Measurements from ENCODE around the gene PEX12. TPM values are rescaled to one million over a fixed set of nuclear protein-coding genes. Genes with fewer than 3 reads are reported as not detected.
"Not testable (repeated sequence)": the region's sequence is repeated elsewhere in the genome, so short reads cannot be mapped to it uniquely, and the experiment has no call there.

Gene PEX12
- 2.6 and 2.8 TPM in 2 replicates for total RNA-seq

DNA sequence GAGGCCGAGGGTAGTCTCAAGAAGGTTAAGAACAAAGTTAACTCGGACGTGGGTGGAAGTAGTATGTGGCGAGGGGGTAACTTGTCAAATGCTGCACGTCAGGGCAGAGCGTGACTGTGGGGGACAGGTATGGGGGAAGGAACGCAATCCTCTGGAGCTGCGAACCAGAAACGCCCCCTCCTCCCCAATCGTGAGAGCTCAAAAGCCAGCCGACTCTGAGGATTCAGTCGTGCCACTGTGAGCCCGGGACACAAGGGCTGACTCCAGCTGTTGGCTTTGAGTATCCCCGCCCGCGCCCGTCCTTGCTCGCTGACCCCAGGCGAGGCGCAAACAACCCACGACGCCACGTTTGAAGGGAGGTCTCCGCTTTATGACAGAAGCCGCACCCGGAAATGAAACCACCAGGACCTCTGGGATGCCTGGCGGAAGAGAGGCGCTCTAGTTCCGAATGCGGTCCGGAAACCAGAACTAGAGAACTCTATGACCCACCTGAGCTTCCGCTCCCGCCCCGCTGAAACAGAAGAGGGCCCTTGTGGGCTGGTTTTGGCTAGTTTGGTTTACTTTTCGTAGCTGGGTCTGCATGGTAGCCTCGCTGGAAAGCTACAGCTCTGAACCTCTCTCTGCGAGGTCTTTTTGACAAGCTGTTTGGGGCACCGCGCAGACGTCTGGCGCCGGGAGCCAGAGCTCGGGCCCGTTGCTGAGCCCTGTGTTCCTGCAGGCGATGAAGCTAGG lies at the start of gene PEX12:
Gene PEX12, minus strand, starts transcription at position 375 of the 732 bp plus-strand sequence. CDS start 550 bp downstream, outside the sequence.
- peak; percentile 82 to 93 for DNase-seq (ENCODE audit: low read depth in 2 of 2)

DNA sequence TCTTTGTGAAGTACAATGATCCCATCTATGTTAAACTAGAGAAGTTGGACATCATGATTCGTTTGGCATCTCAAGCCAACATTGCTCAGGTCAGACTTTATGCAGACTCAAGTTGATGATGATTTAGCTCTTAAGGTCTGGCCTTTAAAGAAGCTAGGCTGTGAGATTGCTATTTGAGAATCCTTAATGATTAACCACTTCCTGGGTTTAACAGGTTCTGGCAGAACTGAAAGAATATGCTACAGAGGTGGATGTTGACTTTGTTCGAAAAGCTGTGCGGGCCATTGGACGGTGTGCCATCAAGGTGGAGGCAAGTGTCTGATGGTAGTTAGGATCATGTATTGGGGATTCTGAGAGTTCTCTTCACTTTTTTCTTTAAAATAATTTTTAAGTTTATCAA lies 49.0 kb upstream of the PEX12 start:
- no peak for DNase-seq (ENCODE audit: low read depth in 2 of 2)

DNA sequence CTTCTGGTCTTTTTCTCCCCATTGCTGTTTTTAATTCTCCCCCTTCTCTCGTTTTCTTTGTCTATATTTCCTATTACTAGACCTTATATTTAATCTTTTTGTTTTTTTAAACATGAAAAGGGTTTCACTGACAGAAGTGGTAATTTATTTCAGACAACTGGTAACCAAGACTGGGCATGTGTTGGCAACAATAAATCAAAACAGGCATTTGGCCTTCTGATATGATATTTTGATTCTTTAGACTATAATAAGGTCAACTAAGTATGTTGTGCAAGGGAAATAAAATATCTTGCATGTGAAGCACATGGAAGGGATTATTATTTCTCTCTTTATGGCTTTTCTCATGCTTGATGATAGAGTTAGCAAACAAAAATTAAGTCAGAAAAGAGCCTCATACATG lies 43.4 kb upstream of the PEX12 start:
- DNase-seq (ENCODE audit: low read depth in 2 of 2), result no peak

DNA sequence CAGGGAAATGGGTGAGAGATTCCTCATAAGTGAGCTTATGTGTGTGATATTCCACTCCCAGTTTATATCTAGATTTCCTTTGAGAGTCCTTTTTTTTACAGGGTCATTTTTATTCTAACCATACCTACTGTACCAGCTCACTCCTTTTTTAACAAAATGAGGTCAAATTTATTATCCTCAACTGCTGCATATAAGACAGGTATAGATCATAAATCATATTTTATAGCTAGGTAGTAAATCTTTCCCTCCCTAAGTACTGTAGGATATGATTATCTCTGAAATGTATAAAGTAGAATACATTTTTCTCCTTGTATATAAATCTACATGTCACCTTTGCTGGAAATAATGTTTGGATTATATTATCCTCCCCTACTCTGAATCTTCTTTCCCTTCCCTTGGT lies 40.3 kb upstream of the PEX12 start:
- DNase-seq (ENCODE audit: low read depth in 2 of 2), result no peak

DNA sequence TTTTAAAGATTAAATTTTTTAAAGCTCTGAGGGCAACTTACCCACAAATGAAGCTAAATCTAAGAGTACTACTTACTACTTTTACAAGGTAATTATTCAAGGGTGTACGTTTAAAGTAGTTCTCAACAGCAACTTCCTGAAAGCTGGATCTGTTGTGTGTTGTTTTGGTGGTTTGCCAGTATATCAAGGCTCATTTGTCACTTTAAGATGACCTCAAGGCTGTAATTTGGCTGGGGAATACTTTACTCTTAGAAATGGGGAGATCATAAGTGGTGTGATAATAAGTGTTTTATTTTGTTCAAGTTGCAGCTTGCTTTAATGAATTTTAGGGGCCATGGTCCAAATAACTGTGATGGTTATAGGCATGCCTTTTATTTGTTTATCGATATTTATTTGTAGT lies 39.1 kb upstream of the PEX12 start:
- DNase-seq (ENCODE audit: low read depth in 2 of 2), result peak in 1 of 2 donors; percentile 49

DNA sequence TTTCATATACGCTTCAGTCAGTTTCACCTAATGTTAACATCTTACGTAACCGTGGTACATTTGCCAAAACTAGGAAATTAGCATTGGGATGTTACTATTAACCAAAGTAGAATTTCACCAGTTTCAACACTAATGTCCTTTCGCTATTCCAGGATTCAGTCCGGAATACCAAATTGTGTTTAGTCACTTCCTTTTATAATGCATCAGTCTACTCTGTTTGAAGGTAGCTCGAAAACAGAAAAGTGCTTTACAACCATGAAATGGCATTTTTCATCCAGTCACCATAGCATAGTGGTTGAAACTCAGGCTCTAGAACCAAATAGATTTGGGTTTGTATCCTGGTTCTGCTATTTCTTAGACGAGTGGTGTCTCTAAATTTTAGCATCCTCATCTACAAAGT lies 38.2 kb upstream of the PEX12 start:
- peak in 1 of 2 donors; percentile 40 for DNase-seq (ENCODE audit: low read depth in 2 of 2)

DNA sequence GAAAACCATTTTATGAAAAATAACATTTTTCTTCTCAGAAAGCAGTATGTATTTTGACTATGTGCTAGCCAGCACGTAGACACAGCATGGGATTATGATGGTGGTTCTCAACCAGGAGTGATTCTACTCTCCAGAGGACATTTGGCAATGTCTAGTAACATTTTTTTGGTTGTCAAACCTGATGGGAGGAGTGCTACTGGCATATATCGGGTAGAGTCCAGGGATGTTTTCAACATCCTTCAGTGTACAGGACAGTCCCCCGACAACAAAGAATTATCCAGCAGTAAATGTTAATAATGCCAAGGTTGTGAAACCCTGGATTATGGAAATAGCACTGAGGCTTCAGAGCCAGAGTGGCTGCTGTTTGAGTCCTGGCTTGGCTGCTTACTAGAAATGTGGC lies 36.4 kb upstream of the PEX12 start:
- no peak for DNase-seq (ENCODE audit: low read depth in 2 of 2)

DNA sequence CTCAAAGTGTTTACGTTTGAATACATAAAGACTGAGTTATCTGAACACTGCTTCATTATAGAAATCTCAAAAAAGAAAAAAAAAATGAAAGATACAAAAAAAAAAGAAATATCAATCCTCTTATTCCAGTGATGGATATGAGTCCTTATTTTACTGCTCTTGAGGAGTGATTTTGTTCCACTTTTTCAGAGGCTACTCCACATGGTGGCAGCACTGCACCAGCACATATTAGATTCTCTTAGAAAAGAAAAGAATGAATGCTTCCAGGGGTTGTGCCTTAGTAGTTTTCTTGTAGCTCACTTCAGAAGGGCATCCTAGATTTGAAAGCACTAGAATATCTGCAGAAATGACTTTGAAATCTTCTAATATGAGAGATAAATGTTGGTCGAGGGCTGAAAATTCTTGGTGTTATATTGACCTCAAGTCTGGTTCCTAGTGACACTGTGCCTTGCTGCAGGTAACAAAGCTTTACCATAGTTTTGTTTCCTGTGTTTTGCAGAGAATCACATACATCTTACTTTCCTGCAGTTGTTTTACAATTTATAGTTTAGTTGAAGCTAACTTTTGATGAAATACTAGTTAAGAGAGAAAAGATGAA lies 34.7 kb upstream of the PEX12 start:
- peak; percentile 42 to 66 for DNase-seq (ENCODE audit: low read depth in 2 of 2)

DNA sequence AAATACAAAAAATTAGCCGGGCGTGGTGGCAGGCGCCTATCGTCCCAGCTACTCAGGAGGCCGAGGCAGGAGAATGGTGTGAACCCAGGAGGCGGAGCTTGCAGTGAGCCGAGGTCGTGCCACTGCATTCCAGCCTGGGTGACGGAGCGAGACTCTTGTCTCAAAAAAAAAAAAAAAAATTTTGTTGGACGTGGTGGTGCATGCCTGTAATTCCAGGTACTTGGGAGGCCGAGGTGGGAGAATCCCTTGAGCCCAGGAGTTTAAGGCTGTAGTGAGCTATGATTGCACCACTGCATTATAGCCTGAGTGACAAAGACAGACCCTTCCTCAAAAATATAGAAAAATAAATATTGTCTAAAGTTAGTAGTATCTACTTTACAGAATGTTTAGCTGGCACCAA lies 32.4 kb upstream of the PEX12 start:
- not testable (repeated sequence) for DNase-seq (ENCODE audit: low read depth in 2 of 2)

DNA sequence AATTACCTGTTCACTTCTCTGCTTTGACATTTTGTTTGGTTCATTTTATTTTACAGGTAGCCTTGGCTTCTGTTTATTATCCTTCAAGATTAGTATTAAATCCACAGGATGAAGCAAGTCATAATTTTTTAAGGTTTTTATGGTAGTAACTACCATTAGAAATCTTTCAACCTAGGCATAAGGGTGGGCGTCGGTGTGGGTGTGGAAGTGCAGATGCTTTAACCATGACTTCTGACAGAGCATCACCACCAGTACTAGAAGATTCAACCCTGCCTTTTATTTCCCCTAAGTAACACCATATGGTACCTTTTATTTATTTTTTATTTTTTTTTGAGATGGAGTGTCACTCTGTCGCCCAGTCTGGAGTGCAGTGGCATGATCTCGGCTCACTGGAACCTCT lies 31.5 kb upstream of the PEX12 start:
- DNase-seq (ENCODE audit: low read depth in 2 of 2), result no peak

DNA sequence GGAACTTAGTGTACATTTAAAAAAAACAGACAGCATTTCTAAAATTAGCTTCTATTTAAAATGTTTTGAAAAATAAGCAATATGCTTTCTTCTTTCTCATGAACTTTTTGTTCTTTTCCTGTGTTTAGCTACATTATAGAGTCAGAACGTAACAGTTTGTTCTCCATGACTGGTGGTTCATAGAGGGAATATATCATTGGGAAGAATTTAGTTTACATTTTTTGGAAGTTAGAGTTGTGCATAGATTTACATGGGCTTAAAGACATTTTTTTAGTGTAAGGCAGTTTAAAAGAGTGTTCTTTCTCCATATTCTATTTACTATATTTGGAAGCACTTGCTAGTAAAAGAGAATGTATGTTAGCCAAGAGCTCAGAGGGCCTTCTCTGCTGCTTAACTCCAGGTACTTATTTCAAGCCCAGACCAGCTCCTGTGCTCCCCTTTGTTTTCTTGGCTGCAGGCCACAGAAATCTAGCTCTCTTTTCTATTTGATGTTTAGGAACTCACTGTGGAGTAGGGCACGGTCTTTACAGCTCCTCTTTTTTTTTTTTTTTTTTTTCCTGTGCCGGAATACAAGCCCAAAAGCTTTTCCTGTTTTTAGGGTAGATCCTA lies 29.0 kb upstream of the PEX12 start:
- DNase-seq (ENCODE audit: low read depth in 2 of 2), result no peak

DNA sequence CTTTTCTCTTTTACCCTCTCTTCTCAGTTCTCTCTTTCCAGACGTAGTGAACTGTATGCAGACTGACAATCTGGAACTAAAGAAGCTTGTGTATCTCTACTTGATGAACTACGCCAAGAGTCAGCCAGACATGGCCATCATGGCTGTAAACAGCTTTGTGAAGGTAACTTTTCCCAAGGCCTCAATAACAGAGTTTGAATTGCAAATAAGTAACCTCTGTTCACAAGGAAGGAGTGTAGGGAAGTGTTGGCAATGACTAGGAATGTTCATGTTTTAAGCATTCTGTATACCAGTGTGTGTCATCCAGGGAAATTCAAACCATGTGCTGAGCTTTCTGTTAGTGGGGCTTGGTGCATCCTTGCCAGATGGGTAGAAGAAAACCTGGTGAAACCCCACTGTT lies 27.3 kb upstream of the PEX12 start:
- DNase-seq (ENCODE audit: low read depth in 2 of 2), result no peak

DNA sequence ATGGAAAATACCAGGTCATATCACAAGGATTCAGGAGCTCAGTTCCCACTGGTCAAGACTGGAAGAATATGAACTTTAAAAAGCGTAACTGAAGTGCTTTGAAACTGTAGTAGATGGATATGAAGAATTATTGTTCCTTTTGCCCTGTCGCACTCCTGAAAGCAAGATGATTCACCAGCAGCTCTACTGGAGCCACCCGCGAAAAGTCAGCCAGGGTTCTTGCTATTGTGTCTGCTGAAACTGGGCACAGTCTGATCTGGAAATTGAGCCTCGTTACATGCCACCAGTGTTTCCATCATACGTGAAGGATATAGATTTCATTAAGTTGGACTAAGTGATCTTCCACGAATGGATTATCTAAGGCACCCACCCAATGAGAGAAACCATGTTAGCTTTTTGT lies 25.3 kb upstream of the PEX12 start:
- no peak for DNase-seq (ENCODE audit: low read depth in 2 of 2)

DNA sequence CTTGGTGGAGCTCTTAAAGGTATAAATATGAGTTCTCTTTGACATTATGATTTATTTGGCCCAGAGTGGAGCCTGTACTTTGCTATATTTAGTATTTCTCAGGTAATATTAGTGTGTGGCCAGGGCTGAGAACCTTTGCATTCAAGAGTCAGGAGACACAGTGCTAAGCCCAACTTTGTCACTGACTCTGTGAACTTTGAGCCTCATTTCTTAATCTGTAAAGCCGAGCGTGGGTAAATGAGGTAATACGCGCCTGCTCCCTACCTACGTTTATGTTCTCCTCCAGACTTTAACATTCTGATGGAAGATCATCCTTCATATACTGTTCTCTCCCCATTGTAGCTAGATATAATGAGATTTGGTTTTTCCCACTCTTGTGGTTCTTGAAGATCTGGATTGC lies 19.2 kb upstream of the PEX12 start:
- DNase-seq (ENCODE audit: low read depth in 2 of 2), result no peak

DNA sequence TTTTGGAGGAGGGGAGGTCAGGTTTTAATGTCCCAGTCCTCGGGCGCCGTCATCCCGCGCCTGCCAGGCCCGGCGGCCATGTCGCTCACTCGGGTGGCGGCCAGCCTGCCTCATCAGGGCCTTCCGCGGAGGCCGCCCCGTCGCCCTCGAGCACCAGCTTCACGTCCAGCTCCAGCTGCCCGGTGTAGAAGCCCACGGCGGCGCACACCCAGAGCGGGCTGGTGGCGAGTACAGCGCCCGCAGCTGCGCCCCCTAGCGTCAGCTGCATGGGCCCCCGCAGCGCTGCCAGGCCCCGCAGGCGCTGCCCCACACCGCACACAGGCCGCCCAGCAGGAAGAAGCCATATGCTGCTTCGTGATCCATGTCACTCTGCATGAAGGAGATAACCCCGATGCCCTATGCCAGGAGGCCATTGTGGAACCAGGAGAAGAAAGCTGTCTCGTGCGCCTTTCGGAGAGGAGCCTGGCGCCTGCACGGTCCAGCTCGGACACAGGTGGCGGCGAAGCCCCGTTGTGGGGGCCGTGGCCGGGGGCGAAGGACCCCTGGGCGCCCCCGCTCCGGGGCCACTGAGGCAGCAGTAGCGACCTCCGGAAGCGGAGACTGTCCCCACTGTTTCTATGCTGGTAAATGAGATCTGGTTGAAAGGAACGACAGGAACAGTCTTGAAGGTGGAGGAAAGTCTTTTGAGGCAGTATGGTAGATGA lies 18.3 kb upstream of the PEX12 start:
- DNase-seq (ENCODE audit: low read depth in 2 of 2), result no peak

DNA sequence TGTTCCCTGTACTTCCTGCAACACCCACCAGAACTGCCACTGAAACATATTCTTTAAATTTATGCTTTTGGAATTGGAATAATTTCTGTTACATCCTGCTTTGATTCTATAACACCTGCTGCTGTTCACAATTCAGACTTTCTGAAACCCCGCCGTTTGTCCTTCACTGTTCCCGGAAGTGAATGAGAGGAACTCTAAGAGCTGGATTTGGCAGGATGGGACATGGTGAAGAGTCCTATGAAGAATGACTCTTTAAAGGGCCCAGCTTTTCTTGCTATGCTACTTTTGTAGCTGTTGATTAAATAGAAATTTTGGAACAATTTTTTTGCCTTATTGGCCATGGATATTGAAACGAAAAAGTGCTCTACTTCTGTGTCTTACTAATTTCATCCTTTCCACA lies 17.7 kb upstream of the PEX12 start:
- DNase-seq (ENCODE audit: low read depth in 2 of 2), result no peak

DNA sequence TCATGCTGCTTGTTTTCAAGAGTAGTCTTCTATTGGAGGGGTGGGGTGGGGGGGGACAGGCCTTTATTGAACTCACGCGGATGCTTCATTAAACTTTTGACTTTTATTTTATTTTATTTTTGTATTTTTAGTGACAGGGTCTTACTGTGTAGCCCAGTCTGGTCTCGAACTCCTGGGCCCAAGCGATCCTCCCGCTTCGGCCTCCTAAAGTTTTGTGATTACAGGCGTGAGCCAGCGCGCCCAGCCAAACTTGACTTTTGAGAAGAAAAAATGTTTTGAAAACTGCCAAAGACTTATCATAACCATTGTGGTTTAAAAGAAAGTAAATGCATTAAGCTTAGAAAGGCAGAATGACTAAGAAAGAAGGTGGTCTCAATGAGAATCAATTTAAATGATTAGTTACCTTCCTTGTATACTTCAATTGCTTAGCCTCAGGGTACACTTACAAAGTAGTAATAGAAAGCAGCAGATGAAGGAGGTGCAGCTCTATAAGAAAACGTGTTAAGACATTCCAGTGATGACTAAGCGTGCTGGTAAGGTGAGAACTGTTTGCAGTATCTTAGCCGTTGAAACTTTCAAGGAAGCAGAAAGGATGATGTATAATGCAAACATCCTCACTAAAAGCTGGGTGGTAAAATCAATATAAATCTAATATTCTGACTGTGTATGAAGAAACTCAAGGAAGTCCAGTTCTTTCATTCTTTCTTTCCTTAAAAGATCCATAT lies 10.0 kb upstream of the PEX12 start:
- peak in 1 of 2 donors; percentile 58 for DNase-seq (ENCODE audit: low read depth in 2 of 2)

DNA sequence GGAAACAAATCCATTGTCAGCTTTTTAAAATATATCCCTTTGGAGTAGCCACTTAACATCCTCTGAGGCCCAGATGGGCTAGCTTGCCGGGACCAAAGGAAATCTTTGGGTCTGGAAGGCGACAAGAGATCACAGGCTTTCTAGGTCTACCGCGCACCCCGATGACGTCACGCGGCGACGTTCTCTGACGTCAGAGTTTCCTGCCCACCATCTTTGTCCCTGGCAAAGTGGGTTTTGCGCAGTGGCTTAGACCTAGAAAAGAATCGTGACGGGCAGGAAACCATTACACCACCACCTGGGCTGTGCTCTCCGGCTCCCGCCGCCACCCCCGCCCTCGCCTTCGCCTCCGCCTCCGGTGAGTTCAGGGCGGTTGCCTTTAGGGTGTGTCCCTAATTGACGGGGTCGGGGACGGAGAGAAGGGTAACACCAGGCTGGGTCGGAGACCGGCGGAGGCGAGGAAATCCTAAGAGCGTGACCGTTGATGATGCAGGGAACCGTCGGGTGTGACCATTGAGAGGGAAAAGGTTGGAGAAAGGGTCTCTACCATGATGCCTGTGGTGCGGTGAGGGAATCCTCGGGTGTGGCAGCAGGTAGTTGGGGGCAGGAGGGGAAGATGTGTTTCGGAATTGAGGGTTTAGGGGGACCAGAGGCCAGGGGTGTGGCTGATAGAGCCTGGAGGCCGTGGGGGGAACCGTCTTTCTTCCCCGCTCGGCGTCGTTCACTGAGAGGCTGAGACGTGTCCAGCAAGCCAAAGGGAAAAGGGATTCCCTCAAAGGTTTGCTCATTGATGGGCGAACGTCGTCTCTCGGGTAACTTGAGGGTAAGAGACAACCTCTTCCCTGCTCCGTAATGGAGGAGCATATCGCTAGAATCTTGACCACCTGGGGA lies 8.9 kb upstream of the PEX12 start, which contains the start of gene AP2B1:
Gene AP2B1, plus strand, starts transcription at position 249 of the 888 bp plus-strand sequence. CDS start 6,709 bp downstream, outside the sequence.
- DNase-seq (ENCODE audit: low read depth in 2 of 2), result peak; percentile 96 to 98

DNA sequence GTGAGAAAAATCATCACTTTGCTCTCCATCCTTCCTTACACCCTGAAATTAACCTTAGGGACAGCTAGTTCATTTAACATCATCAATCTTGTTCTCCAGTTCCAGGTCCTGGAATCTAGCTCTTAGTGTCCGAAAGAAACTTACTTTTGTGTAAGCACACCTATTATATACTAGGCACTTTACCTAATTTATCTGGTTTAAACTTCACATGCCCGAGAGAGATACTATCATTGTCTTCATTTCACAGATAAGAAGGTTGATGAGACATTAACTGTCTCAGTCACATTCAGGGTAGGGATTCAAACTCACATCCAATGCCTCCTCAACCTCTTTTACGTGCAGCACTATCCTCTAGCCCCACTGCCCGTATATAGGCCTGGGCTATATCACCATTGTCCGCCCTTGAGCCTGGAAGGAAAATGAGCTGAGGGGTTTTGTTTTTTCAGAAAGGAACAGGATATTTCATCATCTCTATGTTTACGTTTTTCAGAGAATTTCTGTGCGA lies 8.2 kb upstream of the PEX12 start:
- DNase-seq (ENCODE audit: low read depth in 2 of 2), result no peak

DNA sequence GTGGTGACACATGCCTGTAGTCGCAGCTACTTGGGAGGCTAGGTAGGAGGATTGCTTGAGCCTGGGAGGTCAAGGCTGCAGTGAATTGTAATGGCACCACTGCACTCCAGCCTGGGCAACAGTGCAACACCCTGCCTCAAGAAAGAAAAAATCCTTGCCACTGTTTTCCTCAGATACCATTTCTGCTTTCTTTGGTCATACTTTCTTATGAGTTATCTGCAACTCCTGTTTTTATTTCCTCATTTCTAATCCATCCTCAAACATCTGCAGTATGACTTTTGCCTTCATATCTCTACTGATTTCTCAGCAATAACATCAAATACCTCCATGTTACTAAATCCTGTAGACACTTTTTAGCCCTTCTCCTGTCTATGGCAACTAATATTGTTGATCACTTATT lies 5.7 kb upstream of the PEX12 start:
- no peak for DNase-seq (ENCODE audit: low read depth in 2 of 2)

All from dermis microvascular lymphatic vessel endothelial cell (primary cell).